Endothelial cell of umbilical vein (primary cell): ENCODE results near the gene MRPS27. TPM values are rescaled to one million over a fixed set of nuclear protein-coding genes. Genes with fewer than 3 reads are reported as not detected.

Experiments
- BruUV-seq: library from RNA; stranded (reverse); fragments of 400-500 nt; replicated peaks from 2 replicates; lab custom pipeline; 2021; lab: Mats Ljungman, UMichigan
- CTCF ChIA-PET: fragments of 300-600, 350-600 bp; sonication (Branson Sonifier 250); formaldehyde crosslinking; loops from one replicate; lab custom pipeline; 2021; ENCODE audit warnings: antibody characterized with exemption, inconsistent platforms; lab: Charles Lee
- POLR2A ChIA-PET: fragments of 300-600, 350-600 bp; sonication (Branson Sonifier 250); formaldehyde crosslinking; loops from one replicate; lab custom pipeline; 2021; ENCODE audit warnings: antibody characterized with exemption, inconsistent platforms; lab: Charles Lee
- DNase-seq: peaks from one replicate; pipeline ENCODE4 v3.0.0-alpha.2; 2011; ENCODE audit warnings: low read depth, low spot score
- FAIRE-seq: peaks from 2 replicates; lab custom pipeline; 2011; peaks lifted over from hg19 to GRCh38; lab: Jason Lieb, UNC
- H2AFZ ChIP-seq: 2 replicates; pipeline ENCODE4 v1.6.0; 2012; ENCODE audit warnings: low read depth, low read length, control low read depth, inconsistent platforms
- H3K27ac ChIP-seq: 2 replicates; pipeline ENCODE4 v1.5.1; 2011; ENCODE audit warnings: low read depth, mild to moderate bottlenecking, control low read depth, low read length, moderate library complexity; ENCODE audit not compliant: insufficient read depth
- H3K27me3 ChIP-seq, 2 experiments: 2 replicates each; pipeline versions ENCODE4 v1.6.0 to v1.6.1; 2011; ENCODE audit warnings: low read length in 2 of 2, mixed read lengths in 1 of 2; ENCODE audit not compliant: control insufficient read depth in 2 of 2, insufficient read depth in 2 of 2
- H3K36me3 ChIP-seq, 2 experiments: 2 replicates in 1 of 2; 3 replicates in 1 of 2; pipeline ENCODE4 v1.5.1; 2011; ENCODE audit warnings: low read length in 2 of 2, mild to moderate bottlenecking in 1 of 2, moderate library complexity in 1 of 2; ENCODE audit not compliant: control insufficient read depth in 2 of 2, insufficient read depth in 2 of 2; ENCODE audit errors: extremely low read depth in 1 of 2
- H3K4me1 ChIP-seq: 3 replicates; pipeline ENCODE4 v1.5.1; 2011; ENCODE audit warnings: mild to moderate bottlenecking, low read length; ENCODE audit not compliant: control insufficient read depth, insufficient read depth; ENCODE audit errors: extremely low read depth
- H3K4me2 ChIP-seq: 2 replicates; pipeline ENCODE4 v1.6.1; 2011; ENCODE audit warnings: low read length, control low read depth, mixed read lengths; ENCODE audit not compliant: insufficient read depth
- H3K4me3 ChIP-seq, 3 experiments: fragments of 200-600 bp in 1 of 3; sonication (generic), shearing (Covaris generic) in 1 of 3; replicated peaks in 1 of 3; 2 replicates each; pipeline ENCODE4 v1.5.1; 2011 to 2016; ENCODE audit warnings: control low read depth in 3 of 3, low read length in 3 of 3, mild to moderate bottlenecking in 2 of 3, inconsistent platforms in 1 of 3, low read depth in 1 of 3, moderate library complexity in 1 of 3; ENCODE audit not compliant: insufficient read depth in 1 of 3
- H3K79me2 ChIP-seq: 2 replicates; pipeline ENCODE4 v1.6.0; 2012; ENCODE audit warnings: low read length, inconsistent platforms; ENCODE audit not compliant: control insufficient read depth, insufficient read depth
- H3K9ac ChIP-seq: replicated peaks from 2 replicates; pipeline ENCODE3; 2011; ENCODE audit warnings: low read length, control low read depth; ENCODE audit not compliant: insufficient read depth; ENCODE audit errors: extremely low read depth
- H3K9me1 ChIP-seq: replicated peaks from 3 replicates; pipeline ENCODE4 v1.6.0; 2011; ENCODE audit warnings: mild to moderate bottlenecking, low read length; ENCODE audit not compliant: control insufficient read depth, insufficient read depth; ENCODE audit errors: extremely low read depth
- H3K9me3 ChIP-seq: replicated peaks from 2 replicates; pipeline ENCODE4 v1.5.1; 2012; ENCODE audit warnings: low read length, inconsistent platforms; ENCODE audit not compliant: control insufficient read depth, insufficient read depth
- H4K20me1 ChIP-seq: replicated peaks from 2 replicates; pipeline ENCODE3; 2011; ENCODE audit warnings: mild to moderate bottlenecking, low read length; ENCODE audit not compliant: control insufficient read depth, insufficient read depth; ENCODE audit errors: extremely low read depth
- FOS ChIP-seq: IDR thresholded peaks from 2 replicates; pipeline ENCODE4 v1.6.1; 2011; ENCODE audit warnings: mild to moderate bottlenecking, low read length, moderate library complexity, borderline replicate concordance; ENCODE audit not compliant: insufficient read depth
- GATA2 ChIP-seq: IDR thresholded peaks from 2 replicates; pipeline ENCODE4 v1.7.0; 2011; ENCODE audit warnings: low read depth, mild to moderate bottlenecking, moderate library complexity, mixed read lengths, low read length; ENCODE audit not compliant: insufficient read length, insufficient read depth
- MYC ChIP-seq: IDR thresholded peaks from one replicate; pipeline ENCODE4 v1.6.1; 2011; ENCODE audit warnings: mild to moderate bottlenecking, low read depth, low read length
- POLR2A ChIP-seq: IDR thresholded peaks from 2 replicates; pipeline ENCODE4 v1.6.1; 2012; ENCODE audit warnings: low read depth, mild to moderate bottlenecking, control low read depth, low read length
- POLR2AphosphoS5 ChIP-seq: IDR thresholded peaks from 2 replicates; pipeline ENCODE4 v1.6.1; 2012; ENCODE audit warnings: low read depth, mild to moderate bottlenecking, control low read depth, low read length, moderate library complexity; ENCODE audit not compliant: insufficient read depth
- dilution Hi-C: fragments of 300-500 bp; cut with MboI; formaldehyde crosslinking; loops from one replicate; pipeline ENCODE4 v1.15.0; 2019; ENCODE audit warnings: low sequenced_read_pairs; ENCODE audit not compliant: extremely low pct_ligation_motif_present
- intact Hi-C: fragments of 100-400 bp; cut with micrococcal nuclease; formaldehyde crosslinking; loops from one replicate; pipeline ENCODE4 v1.10.0; 2022
- polyA plus RNA-seq, 4 experiments: library from polyadenylated mRNA; depleted of rRNA in 3 of 4; stranded (reverse) in 3 of 4; unstranded in 1 of 4; fragments of >200 nt; gene quantifications; 2 replicates each; pipeline versions ENCODE4 v1.2.1 to v1.2.3, GENCODE V29; 2011 to 2012; ENCODE audit warnings: missing spikeins in 1 of 4
- total RNA-seq: library from RNA; stranded (reverse); gene quantifications from 2 replicates; pipeline ENCODE4 v1.2.3, GENCODE V29; 2021
- TF ChIP-seq, protein P1 (sequence below): IDR thresholded peaks from 2 replicates; pipeline ENCODE4 v1.6.1; 2011; ENCODE audit not compliant: insufficient read depth, insufficient read length
- TF ChIP-seq, protein P2 (sequence below), 2 donors: IDR thresholded peaks; 1 replicate in 1 of 2; 2 replicates in 1 of 2; pipeline ENCODE4 v1.5.1; 2011; ENCODE audit warnings: low read length in 2 of 2, mild to moderate bottlenecking in 2 of 2, moderate library complexity in 2 of 2, control low read depth in 1 of 2, inconsistent platforms in 1 of 2, low read depth in 1 of 2; ENCODE audit not compliant: insufficient read depth in 1 of 2; ENCODE audit errors: extremely low read depth in 1 of 2

Gene MRPS27
- total and polyA plus RNA-seq, 2 donors (not counting 3 experiments of a cell fraction or from before 2014, with no cell fraction given): 56.0 to 67.1 TPM

DNA sequence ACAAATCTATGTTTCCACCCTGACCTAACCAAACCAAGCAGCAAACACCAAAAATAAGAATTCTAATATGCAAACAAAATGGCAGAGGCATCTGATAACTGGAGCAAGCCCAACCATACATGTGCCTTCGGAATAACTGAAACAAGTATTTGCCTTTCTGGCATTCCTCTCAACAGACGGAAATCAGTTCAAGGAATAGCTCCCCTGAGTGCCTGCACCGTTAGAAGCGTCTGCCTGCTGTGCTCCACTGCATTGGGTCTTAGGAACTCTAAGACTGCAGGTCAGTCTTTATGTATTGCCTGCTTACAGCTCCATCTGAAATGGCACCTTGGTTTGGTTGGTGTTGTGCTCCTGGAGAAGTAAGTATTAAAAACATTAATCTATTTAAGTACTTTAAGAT is 98.5 kb downstream of the MRPS27 start:
- dilution Hi-C loops (no loop called here), intact Hi-C loops (no loop called here)
- ChIA-PET CTCF (interaction anchor here (1.1 to 1.4 kb wide), 3 partner anchors 8 to 87 kb away, joined by 3 to 5 read pairs (median 3); no protein-coding TSS in a partner anchor), POLR2A (interaction anchor here (0.6 kb wide), 1 partner anchor 40 kb away, joined by 9 read pairs; no protein-coding TSS in a partner anchor)
- Histone ChIP-seq H3K4me3 (no peak overlapping the region), H3K9ac (no peak overlapping the region), H2AFZ (no peak overlapping the region), H3K36me3 (peaks cover 14 to 32% of the 10 kb centered on the region in 2 experiments), H3K79me2 (no peaks in the 10 kb centered on the region), H4K20me1 (no peaks in the 10 kb centered on the region), H3K9me3 (no peaks in the 10 kb centered on the region), H3K27me3 (no peaks in the 10 kb centered on the region), H3K27ac (no peak overlapping the region), H3K4me2 (no peak overlapping the region), H3K4me1 (no peaks in the 10 kb centered on the region), H3K9me1 (no peaks in the 10 kb centered on the region)
- no peak for TF ChIP-seq POLR2AphosphoS5
- TF ChIP-seq, protein P1, sequence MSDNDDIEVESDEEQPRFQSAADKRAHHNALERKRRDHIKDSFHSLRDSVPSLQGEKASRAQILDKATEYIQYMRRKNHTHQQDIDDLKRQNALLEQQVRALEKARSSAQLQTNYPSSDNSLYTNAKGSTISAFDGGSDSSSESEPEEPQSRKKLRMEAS: no peak
- no peak for TF ChIP-seq MYC
- no peak for TF ChIP-seq FOS
- TF ChIP-seq GATA2: no peak
- TF ChIP-seq POLR2A: no peak
- TF ChIP-seq, protein P2, sequence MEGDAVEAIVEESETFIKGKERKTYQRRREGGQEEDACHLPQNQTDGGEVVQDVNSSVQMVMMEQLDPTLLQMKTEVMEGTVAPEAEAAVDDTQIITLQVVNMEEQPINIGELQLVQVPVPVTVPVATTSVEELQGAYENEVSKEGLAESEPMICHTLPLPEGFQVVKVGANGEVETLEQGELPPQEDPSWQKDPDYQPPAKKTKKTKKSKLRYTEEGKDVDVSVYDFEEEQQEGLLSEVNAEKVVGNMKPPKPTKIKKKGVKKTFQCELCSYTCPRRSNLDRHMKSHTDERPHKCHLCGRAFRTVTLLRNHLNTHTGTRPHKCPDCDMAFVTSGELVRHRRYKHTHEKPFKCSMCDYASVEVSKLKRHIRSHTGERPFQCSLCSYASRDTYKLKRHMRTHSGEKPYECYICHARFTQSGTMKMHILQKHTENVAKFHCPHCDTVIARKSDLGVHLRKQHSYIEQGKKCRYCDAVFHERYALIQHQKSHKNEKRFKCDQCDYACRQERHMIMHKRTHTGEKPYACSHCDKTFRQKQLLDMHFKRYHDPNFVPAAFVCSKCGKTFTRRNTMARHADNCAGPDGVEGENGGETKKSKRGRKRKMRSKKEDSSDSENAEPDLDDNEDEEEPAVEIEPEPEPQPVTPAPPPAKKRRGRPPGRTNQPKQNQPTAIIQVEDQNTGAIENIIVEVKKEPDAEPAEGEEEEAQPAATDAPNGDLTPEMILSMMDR (IDR thresholded peaks at IDR 0.05; ENCODE audit: extremely low read depth in 1 of 2, insufficient read depth in 1 of 2, low read depth in 1 of 2, low read length in 2 of 2): no peak
- BruUV-seq: no TSS peak
- DNase-seq (no peak), FAIRE-seq (no peak)
